Activated T-helper 17 cell treated with anti-CD3 and anti-CD28 coated beads, Interleukin-2, amount 50 U/mL, for 72 hours (primary cell): ENCODE measurements around the gene INPP5E. TPM values are rescaled to one million over a fixed set of nuclear protein-coding genes. Genes with fewer than 3 reads are reported as not detected.

Experiments
- ATAC-seq: fragments of 150-1000 bp; cut with Tn5 transposase; replicated peaks from 2 replicates; pipeline ENCODE4 v1.10.0; 2021; ENCODE audit warnings: mild to moderate bottlenecking, moderate library complexity
- H3K27ac Mint-ChIP-seq: one replicate; pipeline ENCODE4 v1.8.0; 2022; ENCODE audit warnings: mixed read lengths
- H3K27me3 Mint-ChIP-seq: one replicate; pipeline ENCODE4 v1.8.0; 2022; ENCODE audit warnings: mixed read lengths
- H3K36me3 Mint-ChIP-seq: one replicate; pipeline ENCODE4 v1.8.0; 2022; ENCODE audit warnings: low read depth, mild to moderate bottlenecking, mixed read lengths
- H3K4me1 Mint-ChIP-seq: one replicate; pipeline ENCODE4 v1.8.0; 2022; ENCODE audit warnings: mixed read lengths
- H3K4me3 Mint-ChIP-seq: one replicate; pipeline ENCODE4 v1.8.0; 2022; ENCODE audit warnings: mild to moderate bottlenecking, mixed read lengths
- H3K9me3 Mint-ChIP-seq: one replicate; pipeline ENCODE4 v1.8.0; 2022; ENCODE audit warnings: mixed read lengths
- total RNA-seq, 2 donors: library from RNA; stranded (reverse); gene quantifications; one replicate each; pipeline ENCODE4 v1.2.3, GENCODE V29; 2022

The INPP5E gene
- 10 to 100 TPM; 14.2 to 18.2 TPM for total RNA-seq

GRCh38 chr9:136439481-136440408, at the start of gene INPP5E:
INPP5E (minus strand) TSS chr9:136439845; CDS start chr9:136439419, 426 bp downstream.
- Mint-ChIP-seq H3K27ac (no peak within 1 kb of the TSS), H3K9me3 (no peaks in the 10 kb centered on the region)

GRCh38 chr9:136488247-136489214, 48.9 kb upstream of the INPP5E start:
- no peaks in the 10 kb centered on the region for H3K36me3 Mint-ChIP-seq
- peak; percentile 47 for ATAC-seq
- no peaks in the 10 kb centered on the region for H3K27me3 Mint-ChIP-seq
- no peak overlapping the region for H3K4me3 Mint-ChIP-seq
- H3K27ac Mint-ChIP-seq = no peak overlapping the region
- no peaks in the 10 kb centered on the region for H3K4me1 Mint-ChIP-seq
- H3K9me3 Mint-ChIP-seq = no peaks in the 10 kb centered on the region

More at GRCh38 chr9:136439481-136440408, at the start of gene INPP5E:
- peak; percentile 84 for ATAC-seq
- peaks cover 10% of the 10 kb centered on the region for H3K4me1 Mint-ChIP-seq
- H3K27me3 Mint-ChIP-seq = no peaks in the 10 kb centered on the region
- peaks cover 55% of the 10 kb centered on the region for H3K36me3 Mint-ChIP-seq
- H3K4me3 Mint-ChIP-seq = peak within 1 kb of the TSS; percentile 87

GRCh38 chr9:136487672-136488071, 48.0 kb upstream of the INPP5E start:
- no peak overlapping the region for H3K27ac Mint-ChIP-seq
- no peak for ATAC-seq
- no peak overlapping the region for H3K4me3 Mint-ChIP-seq
- no peaks in the 10 kb centered on the region for H3K36me3 Mint-ChIP-seq
- H3K27me3 Mint-ChIP-seq = no peaks in the 10 kb centered on the region
- no peaks in the 10 kb centered on the region for H3K4me1 Mint-ChIP-seq
- H3K9me3 Mint-ChIP-seq = no peaks in the 10 kb centered on the region

- Mint-ChIP-seq H3K27ac (no peak overlapping the region), H3K27me3 (no peaks in the 10 kb centered on the region), H3K36me3 (peaks cover 3% of the 10 kb centered on the region), H3K4me3 (no peak overlapping the region), H3K9me3 (no peaks in the 10 kb centered on the region), H3K4me1 (no peaks in the 10 kb centered on the region)
- ATAC-seq = no peak
These were observed 47.4 kb upstream of the INPP5E start for GRCh38 chr9:136486823-136487620.

GRCh38 chr9:136486131-136486530, 46.5 kb upstream of the INPP5E start:
- Mint-ChIP-seq H3K9me3 (no peaks in the 10 kb centered on the region), H3K27me3 (no peaks in the 10 kb centered on the region), H3K36me3 (peaks cover 10% of the 10 kb centered on the region), H3K4me3 (no peak overlapping the region), H3K4me1 (peaks cover 5% of the 10 kb centered on the region), H3K27ac (no peak overlapping the region)
- ATAC-seq = no peak

GRCh38 chr9:136485049-136486045, 45.7 kb upstream of the INPP5E start:
- peak overlapping the region; percentile 50 for H3K27ac Mint-ChIP-seq
- H3K4me3 Mint-ChIP-seq = peak overlapping the region; percentile 61
- no peak for ATAC-seq
- peaks cover 12% of the 10 kb centered on the region for H3K36me3 Mint-ChIP-seq
- peaks cover 5% of the 10 kb centered on the region for H3K4me1 Mint-ChIP-seq
- H3K27me3 Mint-ChIP-seq = no peaks in the 10 kb centered on the region
- no peaks in the 10 kb centered on the region for H3K9me3 Mint-ChIP-seq

GRCh38 chr9:136484153-136485048, 44.8 kb upstream of the INPP5E start:
- no peaks in the 10 kb centered on the region for H3K27me3 Mint-ChIP-seq
- no peak for ATAC-seq
- H3K27ac Mint-ChIP-seq = peak overlapping the region; percentile 50
- peaks cover 19% of the 10 kb centered on the region for H3K36me3 Mint-ChIP-seq
- H3K4me3 Mint-ChIP-seq = peak overlapping the region; percentile 61
- H3K4me1 Mint-ChIP-seq = peaks cover 5% of the 10 kb centered on the region
- H3K9me3 Mint-ChIP-seq = no peaks in the 10 kb centered on the region

- Mint-ChIP-seq H3K36me3 (peaks cover 26% of the 10 kb centered on the region), H3K9me3 (no peaks in the 10 kb centered on the region), H3K27ac (peak overlapping the region; percentile 91), H3K27me3 (no peaks in the 10 kb centered on the region), H3K4me3 (peak overlapping the region; percentile 91), H3K4me1 (peaks cover 9% of the 10 kb centered on the region)
- peak; percentile 66 for ATAC-seq
These were observed 44.0 kb upstream of the INPP5E start for GRCh38 chr9:136483589-136484152.

GRCh38 chr9:136482793-136483588, 43.3 kb upstream of the INPP5E start, which contains the start of gene SEC16A:
SEC16A (minus strand) TSS chr9:136483040; CDS start chr9:136477615, 5,425 bp downstream.
- H3K9me3 Mint-ChIP-seq = no peaks in the 10 kb centered on the region
- H3K27ac Mint-ChIP-seq = peak within 1 kb of the TSS; percentile 91
- H3K4me3 Mint-ChIP-seq = peak within 1 kb of the TSS; percentile 91
- peak; percentile 77 for ATAC-seq
- H3K27me3 Mint-ChIP-seq = no peaks in the 10 kb centered on the region
- peaks cover 9% of the 10 kb centered on the region for H3K4me1 Mint-ChIP-seq
- H3K36me3 Mint-ChIP-seq = peaks cover 32% of the 10 kb centered on the region

GRCh38 chr9:136482046-136482792, 42.6 kb upstream of the INPP5E start:
- Mint-ChIP-seq H3K27me3 (no peaks in the 10 kb centered on the region), H3K4me1 (peaks cover 9% of the 10 kb centered on the region), H3K27ac (peak overlapping the region; percentile 91), H3K4me3 (peak overlapping the region; percentile 91), H3K9me3 (no peaks in the 10 kb centered on the region), H3K36me3 (peaks cover 40% of the 10 kb centered on the region)
- no peak for ATAC-seq

GRCh38 chr9:136481558-136481957, 41.9 kb upstream of the INPP5E start:
- H3K4me3 Mint-ChIP-seq = peak overlapping the region; percentile 91

More at GRCh38 chr9:136481558-136481957, 41.9 kb upstream of the INPP5E start:
- Mint-ChIP-seq H3K9me3 (no peaks in the 10 kb centered on the region), H3K4me1 (peaks cover 9% of the 10 kb centered on the region), H3K36me3 (peaks cover 47% of the 10 kb centered on the region), H3K27ac (peak overlapping the region; percentile 91), H3K27me3 (no peaks in the 10 kb centered on the region)
- ATAC-seq = no peak
